Amniotic stem cell (primary cell): Measurements from ENCODE around the gene ZNF195.
"Not testable (repeated sequence)": the region's sequence is repeated elsewhere in the genome, so short reads cannot be mapped to it uniquely, and the experiment has no call there.

Source experiments
- DNase-seq: peaks from one replicate; lab custom pipeline; 2025; lab: John Stamatoyannopoulos, UW

Gene ZNF195

DNA sequence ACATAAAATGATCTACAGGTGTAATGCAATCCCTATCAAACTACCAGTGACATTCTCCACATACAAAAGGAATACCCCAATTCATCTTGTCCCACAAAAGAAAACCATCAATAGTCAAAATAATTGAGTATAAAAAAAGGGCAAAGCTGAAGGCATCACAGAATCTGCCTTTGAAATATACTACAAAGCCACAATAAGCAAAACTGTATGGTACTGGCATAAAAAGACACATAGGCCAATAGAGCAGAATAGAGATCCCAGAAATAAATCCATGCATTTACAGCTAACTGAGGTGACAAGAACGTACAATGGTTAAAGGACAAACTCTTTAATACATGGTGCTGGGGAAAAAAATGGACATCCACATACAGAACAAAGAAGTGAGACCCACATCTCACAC, 31.8 kb downstream of the ZNF195 start:
- DNase-seq: no peak

DNA sequence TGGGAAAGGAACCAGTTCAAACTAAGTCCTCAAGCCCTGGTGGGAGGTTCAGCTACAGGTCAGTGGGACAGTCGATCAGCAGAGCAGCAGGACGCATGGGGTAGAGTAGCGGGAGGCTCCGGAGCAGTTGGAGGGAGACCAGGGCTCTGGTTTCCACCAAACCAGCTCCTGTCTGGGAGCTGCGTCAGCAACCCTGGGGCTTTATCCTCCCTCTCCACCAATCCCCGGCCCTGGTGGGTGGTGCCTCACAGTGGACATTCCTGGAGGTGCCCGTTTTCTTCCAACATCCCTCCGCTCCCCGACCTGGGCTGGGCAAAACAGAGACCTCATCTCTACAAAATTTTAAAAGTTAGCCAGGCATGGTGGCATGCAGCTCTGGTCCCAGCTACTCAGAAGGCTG, 32.4 kb downstream of the ZNF195 start:
- DNase-seq: no peak

GRCh38 chr11:3345736-3346135, 33.2 kb downstream of the ZNF195 start:
- no peak for DNase-seq

DNA sequence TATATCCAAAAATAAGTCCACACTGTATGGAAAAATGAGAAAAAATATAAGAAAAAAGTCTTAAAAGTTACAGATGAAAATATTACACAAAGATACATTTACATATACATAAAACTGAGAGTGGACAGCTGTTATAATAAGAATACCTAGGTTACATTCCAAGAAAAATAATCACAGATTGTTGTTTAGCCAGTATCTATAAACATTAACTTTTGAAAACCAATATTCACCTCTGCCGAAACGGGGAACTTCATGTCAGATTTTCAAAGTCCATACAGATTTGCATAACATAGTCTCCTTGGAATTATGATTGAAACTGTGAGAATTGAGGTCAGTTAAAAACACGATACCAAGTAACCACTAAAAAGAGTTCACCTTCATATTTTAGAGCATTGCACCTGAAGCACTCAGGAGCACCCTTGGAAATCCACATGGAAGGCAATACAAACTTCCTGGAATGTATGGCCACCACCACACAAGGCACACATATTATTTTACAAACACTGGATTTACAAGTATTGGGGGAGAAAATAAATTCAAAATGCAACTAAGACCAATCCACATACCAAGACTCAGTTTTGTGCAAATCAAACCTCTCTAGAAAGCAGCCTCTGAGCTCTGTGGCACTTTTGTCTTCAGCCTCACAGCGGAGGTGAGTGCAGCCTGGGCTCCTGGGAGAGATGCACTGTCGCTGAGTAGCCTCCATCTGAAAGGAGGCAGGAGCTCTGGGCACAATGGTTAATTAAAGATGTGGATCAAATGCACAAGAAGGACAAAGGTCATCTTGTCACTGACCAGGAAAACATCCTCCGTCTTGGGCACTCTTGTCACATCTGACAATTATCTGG, 34.4 kb downstream of the ZNF195 start:
- no peak for DNase-seq

GRCh38 chr11:3342709-3343108, 36.2 kb downstream of the ZNF195 start:
- DNase-seq: no peak

DNA sequence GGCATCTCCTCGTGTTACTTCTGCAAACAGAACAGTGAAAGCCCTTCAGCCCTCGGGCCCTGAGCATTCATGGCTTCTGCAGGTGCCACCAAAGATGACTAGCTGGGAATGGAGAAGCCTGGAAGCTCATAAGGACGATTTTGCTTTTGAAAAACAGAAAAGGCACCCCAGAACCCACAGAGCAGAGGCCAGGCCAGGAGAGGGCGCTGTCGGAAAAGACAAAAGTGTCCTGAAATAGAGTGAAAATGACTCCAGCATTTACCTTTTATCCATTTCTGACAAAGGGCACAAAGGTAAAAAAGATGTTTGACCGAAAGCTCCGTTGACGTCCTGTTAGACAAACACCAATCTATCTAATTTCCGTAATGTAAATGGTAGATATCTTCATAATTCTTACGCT, 37.6 kb downstream of the ZNF195 start:
- DNase-seq: no peak

DNA sequence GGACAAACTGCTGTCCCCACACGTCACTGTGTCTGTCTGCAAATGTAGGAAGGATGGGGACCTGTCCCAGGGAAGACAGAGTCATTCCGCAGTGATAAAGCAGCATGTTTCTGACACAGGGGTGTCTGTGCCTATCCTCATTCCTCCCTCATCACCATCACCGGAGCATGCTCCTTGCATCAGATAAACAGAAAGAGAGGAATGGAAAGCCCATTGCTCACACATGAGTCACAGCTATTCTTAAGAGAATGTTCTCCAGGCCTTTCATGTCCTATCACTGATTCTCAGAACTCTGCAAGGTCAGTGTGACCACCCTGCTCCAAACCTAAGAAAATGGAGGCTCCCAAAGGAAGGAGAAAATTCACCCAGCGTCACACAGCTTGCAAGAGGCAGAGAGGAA, 38.9 kb downstream of the ZNF195 start:
- peak; percentile 62 for DNase-seq

DNA sequence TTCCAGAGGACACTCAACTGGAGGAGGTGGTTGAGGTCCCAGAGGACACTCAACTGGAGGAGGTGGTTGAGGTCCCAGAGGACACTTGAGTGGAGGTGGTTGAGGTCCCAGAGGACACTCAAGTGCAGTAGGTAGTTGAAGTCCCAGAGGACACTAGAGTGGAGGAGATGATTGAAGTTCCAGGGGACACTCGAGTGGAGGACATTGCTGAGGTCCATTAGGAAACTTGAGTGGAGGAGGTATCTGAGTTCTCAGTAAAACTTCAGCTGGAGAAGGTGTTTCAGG, 39.7 kb downstream of the ZNF195 start:
- DNase-seq: no peak

GRCh38 chr11:3338569-3339339, 40.2 kb downstream of the ZNF195 start:
- DNase-seq: no peak

- not testable (repeated sequence) for DNase-seq
Observed at GRCh38 chr11:3336420-3336819, 42.5 kb downstream of the ZNF195 start.

DNA sequence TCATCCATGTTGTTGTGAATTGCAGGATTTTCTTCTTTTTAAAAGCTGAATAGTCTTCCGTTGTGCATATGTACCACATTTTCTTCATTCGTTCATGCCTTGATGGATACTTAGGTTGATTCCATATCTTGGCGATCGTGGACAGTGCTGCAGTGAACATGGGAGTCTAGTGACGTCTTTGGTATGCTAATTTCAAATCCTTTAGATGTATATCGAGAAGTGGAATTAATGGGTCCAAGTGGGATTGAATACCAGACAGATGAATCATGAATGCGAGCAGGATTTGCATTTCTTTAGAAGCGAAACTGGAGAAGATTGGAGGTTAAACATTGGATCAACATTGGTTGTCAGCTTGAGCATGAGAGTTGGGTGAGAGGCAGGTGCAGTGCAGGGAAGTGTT, 45.8 kb downstream of the ZNF195 start:
- not testable (repeated sequence) for DNase-seq

- DNase-seq: not testable (repeated sequence)
Observed at GRCh38 chr11:3331078-3331477, 47.9 kb downstream of the ZNF195 start.

GRCh38 chr11:3330064-3330463, 48.9 kb downstream of the ZNF195 start:
- DNase-seq: not testable (repeated sequence)

GRCh38 chr11:3328503-3328902, 50.4 kb downstream of the ZNF195 start:
- not testable (repeated sequence) for DNase-seq

DNA sequence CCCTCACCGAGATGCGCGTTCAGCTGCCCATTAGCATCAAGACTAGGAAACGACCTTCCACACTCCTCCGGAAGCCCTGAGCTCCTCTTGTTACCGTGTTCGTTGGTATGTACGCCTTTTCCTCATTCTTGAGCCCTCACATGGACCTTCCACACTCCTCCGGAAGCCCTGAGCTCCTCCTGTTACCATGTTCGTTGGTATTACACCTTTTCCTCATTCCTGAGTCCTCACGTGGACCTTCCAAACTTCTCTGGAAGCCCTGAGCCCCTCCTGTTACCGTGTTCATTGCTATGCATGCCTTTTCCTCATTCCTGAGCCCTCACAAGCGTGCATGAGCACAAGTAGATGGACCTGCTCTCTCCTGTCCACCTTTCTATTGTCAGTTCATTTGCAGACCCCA, 52.5 kb downstream of the ZNF195 start:
- DNase-seq: not testable (repeated sequence)

DNA sequence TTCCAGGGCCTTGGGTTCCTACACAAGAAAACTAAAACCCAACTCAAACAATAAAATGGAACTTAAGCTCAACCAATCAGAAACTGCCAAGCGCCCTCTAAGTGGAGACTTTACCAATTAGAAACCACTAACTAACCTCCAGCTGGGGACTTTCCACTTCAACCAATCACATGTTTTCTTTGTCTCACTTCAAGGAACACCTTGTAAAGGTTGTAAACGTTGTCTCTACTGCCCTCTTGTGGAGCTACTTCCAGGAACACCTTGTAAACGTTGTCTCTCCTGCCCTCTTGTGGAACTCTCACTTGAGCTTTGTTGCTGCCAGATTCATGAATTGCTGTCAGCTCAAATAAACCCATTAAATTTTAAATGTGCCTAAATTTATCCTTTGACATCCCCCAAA, 54.2 kb downstream of the ZNF195 start:
- DNase-seq: not testable (repeated sequence)
